CD4-positive, alpha-beta memory T cell (primary cell): ENCODE measurements around the gene KRTAP12-1. TPM values are rescaled to one million over a fixed set of nuclear protein-coding genes. Genes with fewer than 3 reads are reported as not detected.

Experiments used
- CTCF ChIA-PET: fragments of 350-600 bp; sonication (Branson Sonifier 250); formaldehyde crosslinking; loops from one replicate; lab custom pipeline; 2021; ENCODE audit warnings: inconsistent platforms; ENCODE audit not compliant: partially characterized antibody; lab: Charles Lee
- POLR2A ChIA-PET: fragments of 350-600 bp; sonication (Branson Sonifier 250); formaldehyde crosslinking; loops from one replicate; lab custom pipeline; 2021; ENCODE audit not compliant: partially characterized antibody; lab: Charles Lee
- DNase-seq, 5 donors: peaks; one replicate each; pipeline versions ENCODE4 v3.0.0 to v3.0.0-alpha.2; 2020 to 2022; ENCODE audit warnings: mixed read lengths in 1 of 5
- H3K27ac ChIP-seq: one replicate; pipeline ENCODE4 v1.7.0; 2013; ENCODE audit warnings: low read depth, low read length
- H3K27me3 ChIP-seq: 2 replicates; pipeline ENCODE4 v1.7.0; 2013; ENCODE audit warnings: mild to moderate bottlenecking, low read length, moderate library complexity; ENCODE audit not compliant: insufficient read depth
- H3K36me3 ChIP-seq: 2 replicates; pipeline ENCODE4 v1.7.0; 2013; ENCODE audit warnings: mild to moderate bottlenecking, low read length, moderate library complexity; ENCODE audit not compliant: insufficient read depth
- H3K4me1 ChIP-seq: 2 replicates; pipeline ENCODE4 v1.7.0; 2013; ENCODE audit warnings: mild to moderate bottlenecking, low read length, moderate library complexity; ENCODE audit not compliant: insufficient read depth
- H3K4me3 ChIP-seq, 2 donors: one replicate each; pipeline ENCODE4 v1.7.0; 2013; ENCODE audit warnings: low read length in 2 of 2, mild to moderate bottlenecking in 1 of 2
- H3K9me3 ChIP-seq, 2 donors: one replicate each; pipeline ENCODE4 v1.7.0; 2013; ENCODE audit warnings: low read length in 2 of 2, control low read depth in 1 of 2; ENCODE audit not compliant: control insufficient read depth in 1 of 2
- H3K27ac Mint-ChIP-seq, 7 donors: one replicate each; pipeline ENCODE4 v1.8.0; 2020 to 2021; ENCODE audit warnings: mixed read lengths in 7 of 7, mild to moderate bottlenecking in 6 of 7, inconsistent platforms in 3 of 7, moderate library complexity in 3 of 7
- H3K27me3 Mint-ChIP-seq, 2 donors: one replicate each; pipeline ENCODE4 v1.8.0; 2020 to 2021; ENCODE audit warnings: mixed read lengths in 2 of 2
- H3K36me3 Mint-ChIP-seq, 2 donors: one replicate each; pipeline ENCODE4 v1.8.0; 2020 to 2021; ENCODE audit warnings: mixed read lengths in 2 of 2, inconsistent platforms in 1 of 2, mild to moderate bottlenecking in 1 of 2
- H3K4me1 Mint-ChIP-seq, 4 donors: one replicate each; pipeline ENCODE4 v1.8.0; 2020 to 2021; ENCODE audit warnings: mixed read lengths in 4 of 4, mild to moderate bottlenecking in 1 of 4
- H3K4me3 Mint-ChIP-seq, 8 donors: one replicate each; pipeline ENCODE4 v1.8.0; 2020 to 2021; ENCODE audit warnings: mixed read lengths in 8 of 8, mild to moderate bottlenecking in 7 of 8, moderate library complexity in 6 of 8, inconsistent platforms in 3 of 8
- H3K9me3 Mint-ChIP-seq, 8 donors: one replicate each; pipeline ENCODE4 v1.8.0; 2020 to 2021; ENCODE audit warnings: mixed read lengths in 8 of 8, mild to moderate bottlenecking in 5 of 8, inconsistent platforms in 3 of 8, moderate library complexity in 1 of 8
- intact Hi-C: fragments of 100-400 bp; cut with micrococcal nuclease; formaldehyde crosslinking; loops from one replicate; pipeline ENCODE4 v1.15.1; 2023
- polyA plus RNA-seq, 2 donors: library from polyadenylated mRNA; unstranded; fragments of 300-500 nt; fragmentation: Illumina TruSeq; gene quantifications; one replicate each; pipeline ENCODE4 v1.2.3, GENCODE V29; 2021
- total RNA-seq, 2 experiments: library from RNA; stranded (reverse); gene quantifications; one replicate each; pipeline ENCODE4 v1.2.3, GENCODE V29; 2021

KRTAP12-1 gene
- total and polyA plus RNA-seq, 4 experiments from 2014 or later = not detected

GRCh38 chr21:44718571-44718970 lies 36.6 kb upstream of the KRTAP12-1 start:
- Histone ChIP-seq H3K9me3 (no peaks in the 10 kb centered on the region), H3K4me3 (no peak overlapping the region), H3K27me3 (peaks cover 22% of the 10 kb centered on the region), H3K4me1 (peaks cover 9% of the 10 kb centered on the region), H3K36me3 (no peaks in the 10 kb centered on the region), H3K27ac (no peak overlapping the region)
- ChIA-PET CTCF (no interaction called here), POLR2A (interaction anchor here (1.1 kb wide), 2 partner anchors 9 to 61 kb away, joined by 3 to 5 read pairs; partner anchors contain the start of gene KRTAP12-3)
- Mint-ChIP-seq H3K4me1 (peaks cover 10 to 25% (median 14%) of the 10 kb centered on the region in 4 donors), H3K27me3 (peaks cover 31 to 42% of the 10 kb centered on the region in 2 donors), H3K9me3 (peaks cover 0 to 7% (median 0%) of the 10 kb centered on the region in 8 donors), H3K4me3 (no peak overlapping the region), H3K27ac (no peak overlapping the region), H3K36me3 (no peaks in the 10 kb centered on the region)
- intact Hi-C loops = no loop called here
- no peak for DNase-seq

GRCh38 chr21:44718093-44718492 lies 36.1 kb upstream of the KRTAP12-1 start:
- Mint-ChIP-seq H3K4me1 (peaks cover 7 to 22% (median 12%) of the 10 kb centered on the region in 4 donors), H3K9me3 (peaks cover 0 to 7% (median 0%) of the 10 kb centered on the region in 8 donors), H3K4me3 (no peak overlapping the region), H3K27ac (no peak overlapping the region), H3K27me3 (peaks cover 32 to 42% of the 10 kb centered on the region in 2 donors), H3K36me3 (no peaks in the 10 kb centered on the region)
- DNase-seq = no peak
- Histone ChIP-seq H3K9me3 (no peaks in the 10 kb centered on the region), H3K4me3 (no peak overlapping the region), H3K4me1 (peaks cover 4% of the 10 kb centered on the region), H3K27ac (no peak overlapping the region), H3K27me3 (peaks cover 22% of the 10 kb centered on the region), H3K36me3 (no peaks in the 10 kb centered on the region)
- intact Hi-C loops = no loop called here
- ChIA-PET CTCF (no interaction called here), POLR2A (interaction anchor here (1.1 kb wide), 1 partner anchor 8 kb away, joined by 3 read pairs; no protein-coding TSS in a partner anchor)

DNA sequence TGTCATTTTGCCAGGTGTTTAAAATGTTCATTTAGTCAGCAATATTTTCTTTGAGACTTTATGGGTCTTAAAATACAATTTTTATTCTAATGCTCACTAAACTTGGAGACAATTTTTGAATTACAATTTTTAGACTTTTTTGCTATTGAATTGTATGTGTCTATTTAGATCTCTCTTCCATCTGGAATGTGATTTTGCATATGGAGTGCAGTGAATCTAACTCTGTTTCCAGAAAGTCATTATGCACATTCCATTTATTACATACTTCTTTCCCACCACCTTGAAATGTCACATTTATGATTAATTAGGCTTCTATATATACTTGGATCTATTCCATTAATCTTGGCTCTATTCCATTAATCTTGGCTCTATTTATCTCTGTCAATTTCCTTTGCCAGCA lies 35.0 kb upstream of the KRTAP12-1 start:
- Mint-ChIP-seq H3K36me3 (no peaks in the 10 kb centered on the region), H3K27me3 (peaks cover 29 to 44% of the 10 kb centered on the region in 2 donors), H3K9me3 (peaks cover 0 to 7% (median 0%) of the 10 kb centered on the region in 8 donors), H3K27ac (no peak overlapping the region), H3K4me3 (no peak overlapping the region), H3K4me1 (peaks cover 5 to 15% (median 7%) of the 10 kb centered on the region in 4 donors)
- no peaks in the 10 kb centered on the region for H3K9me3 ChIP-seq
- ChIA-PET POLR2A (no interaction called here), CTCF (no interaction called here)
- peaks cover 30% of the 10 kb centered on the region for H3K27me3 ChIP-seq
- intact Hi-C loops = no loop called here
- no peaks in the 10 kb centered on the region for H3K4me1 ChIP-seq
- H3K36me3 ChIP-seq = no peaks in the 10 kb centered on the region
- H3K27ac ChIP-seq = no peak overlapping the region
- H3K4me3 ChIP-seq = no peak overlapping the region
- DNase-seq = no peak

DNA sequence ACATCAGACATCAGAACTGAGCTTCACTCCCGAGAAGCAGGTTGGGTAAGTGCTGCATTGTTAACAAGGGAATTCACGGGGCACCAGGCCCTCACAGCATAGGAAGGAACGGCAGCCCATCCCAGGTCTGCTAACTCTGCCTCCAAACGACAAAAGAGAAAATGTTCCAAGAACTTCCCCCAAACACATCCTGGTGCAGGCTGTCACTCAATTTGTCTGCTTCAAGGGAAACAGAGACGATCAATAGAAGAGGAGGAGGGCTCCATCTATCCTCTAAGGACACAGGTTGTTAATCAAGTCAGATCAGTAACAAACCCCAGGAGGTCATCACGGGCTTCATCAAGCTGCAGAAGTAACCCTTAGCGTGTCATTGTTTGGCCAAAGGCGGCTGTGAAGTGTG lies 32.9 kb upstream of the KRTAP12-1 start:
- no peaks in the 10 kb centered on the region for H3K9me3 ChIP-seq
- Mint-ChIP-seq H3K9me3 (peaks cover 0 to 5% (median 0%) of the 10 kb centered on the region in 8 donors), H3K27me3 (peaks cover 36 to 50% of the 10 kb centered on the region in 2 donors), H3K36me3 (no peaks in the 10 kb centered on the region), H3K4me3 (peak overlapping the region in 2 of 8 donors; percentile 7 to 24), H3K27ac (no peak overlapping the region), H3K4me1 (peaks cover 15 to 32% (median 21%) of the 10 kb centered on the region in 4 donors)
- POLR2A ChIA-PET = no interaction called here
- intact Hi-C loops = no loop called here
- no peak overlapping the region for H3K4me3 ChIP-seq
- H3K27me3 ChIP-seq = peaks cover 37% of the 10 kb centered on the region
- no peak overlapping the region for H3K27ac ChIP-seq
- CTCF ChIA-PET = no interaction called here
- no peak for DNase-seq
- H3K36me3 ChIP-seq = no peaks in the 10 kb centered on the region
- peaks cover 19% of the 10 kb centered on the region for H3K4me1 ChIP-seq

DNA sequence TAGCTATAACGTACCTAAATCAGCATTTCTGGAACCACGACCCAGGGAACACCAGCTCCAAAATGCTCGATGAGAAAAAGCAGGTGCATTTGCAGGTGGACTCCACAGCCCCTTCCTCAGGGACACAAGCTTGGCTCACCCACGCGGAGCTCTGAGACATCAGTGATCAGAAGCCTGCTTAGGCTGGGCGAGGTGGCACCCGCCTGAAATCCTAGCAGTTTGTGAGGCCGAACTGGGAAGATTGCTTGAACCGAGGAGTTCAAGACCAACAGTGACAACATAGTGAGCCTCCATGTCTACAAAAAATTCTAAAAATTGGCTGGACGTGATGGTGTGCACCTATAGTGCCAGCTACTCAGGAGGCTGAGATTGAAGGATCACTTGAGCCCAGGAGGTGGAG lies 31.9 kb upstream of the KRTAP12-1 start:
- H3K27me3 Mint-ChIP-seq = peaks cover 42 to 58% of the 10 kb centered on the region in 2 donors
- peaks cover 20 to 43% (median 29%) of the 10 kb centered on the region in 4 donors for H3K4me1 Mint-ChIP-seq
- Histone ChIP-seq H3K27ac (no peak overlapping the region), H3K36me3 (no peaks in the 10 kb centered on the region), H3K4me3 (no peak overlapping the region), H3K27me3 (peaks cover 44% of the 10 kb centered on the region), H3K9me3 (no peaks in the 10 kb centered on the region), H3K4me1 (peaks cover 29% of the 10 kb centered on the region)
- H3K27ac Mint-ChIP-seq = no peak overlapping the region
- ChIA-PET CTCF (interaction anchor here (0.8 to 1.1 kb wide), 2 partner anchors 80 to 203 kb away, joined by 3 read pairs; no protein-coding TSS in a partner anchor), POLR2A (no interaction called here)
- H3K9me3 Mint-ChIP-seq = peaks cover 0 to 5% (median 0%) of the 10 kb centered on the region in 8 donors
- no peak for DNase-seq
- intact Hi-C loops = no loop called here
- no peak overlapping the region for H3K4me3 Mint-ChIP-seq
- H3K36me3 Mint-ChIP-seq = no peaks in the 10 kb centered on the region

DNA sequence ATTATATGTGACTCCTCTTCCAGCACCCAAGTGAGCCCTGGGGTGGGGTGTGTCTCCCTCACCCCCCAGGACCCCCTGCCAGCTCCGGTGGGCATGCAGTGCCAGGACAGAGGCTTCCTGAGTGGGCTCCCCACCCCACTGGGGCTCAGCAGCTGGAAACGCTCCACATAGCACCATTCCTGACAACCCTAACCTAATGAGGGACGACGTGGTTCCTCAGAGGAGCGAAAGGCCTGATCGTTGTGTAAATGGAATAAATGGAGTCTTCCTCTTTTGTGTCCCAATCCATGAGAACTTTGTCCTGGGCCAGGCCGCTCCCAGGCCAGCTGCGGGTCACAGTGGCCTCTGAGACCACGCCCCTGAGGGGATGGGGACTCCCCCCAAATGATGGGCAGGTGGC lies 31.2 kb upstream of the KRTAP12-1 start:
- Histone ChIP-seq H3K4me1 (peaks cover 36% of the 10 kb centered on the region), H3K4me3 (no peak overlapping the region), H3K9me3 (no peaks in the 10 kb centered on the region), H3K27me3 (peaks cover 51% of the 10 kb centered on the region), H3K36me3 (no peaks in the 10 kb centered on the region), H3K27ac (no peak overlapping the region)
- ChIA-PET POLR2A (no interaction called here), CTCF (interaction anchor here (1.1 kb wide), 1 partner anchor 202 kb away, joined by 3 read pairs; no protein-coding TSS in a partner anchor)
- Mint-ChIP-seq H3K4me1 (peaks cover 20 to 50% (median 34%) of the 10 kb centered on the region in 4 donors), H3K27ac (no peak overlapping the region), H3K36me3 (no peaks in the 10 kb centered on the region), H3K4me3 (no peak overlapping the region), H3K9me3 (peaks cover 0 to 5% (median under 1%) of the 10 kb centered on the region in 8 donors), H3K27me3 (peaks cover 48 to 55% of the 10 kb centered on the region in 2 donors)
- intact Hi-C loops = no loop called here
- DNase-seq = no peak

DNA sequence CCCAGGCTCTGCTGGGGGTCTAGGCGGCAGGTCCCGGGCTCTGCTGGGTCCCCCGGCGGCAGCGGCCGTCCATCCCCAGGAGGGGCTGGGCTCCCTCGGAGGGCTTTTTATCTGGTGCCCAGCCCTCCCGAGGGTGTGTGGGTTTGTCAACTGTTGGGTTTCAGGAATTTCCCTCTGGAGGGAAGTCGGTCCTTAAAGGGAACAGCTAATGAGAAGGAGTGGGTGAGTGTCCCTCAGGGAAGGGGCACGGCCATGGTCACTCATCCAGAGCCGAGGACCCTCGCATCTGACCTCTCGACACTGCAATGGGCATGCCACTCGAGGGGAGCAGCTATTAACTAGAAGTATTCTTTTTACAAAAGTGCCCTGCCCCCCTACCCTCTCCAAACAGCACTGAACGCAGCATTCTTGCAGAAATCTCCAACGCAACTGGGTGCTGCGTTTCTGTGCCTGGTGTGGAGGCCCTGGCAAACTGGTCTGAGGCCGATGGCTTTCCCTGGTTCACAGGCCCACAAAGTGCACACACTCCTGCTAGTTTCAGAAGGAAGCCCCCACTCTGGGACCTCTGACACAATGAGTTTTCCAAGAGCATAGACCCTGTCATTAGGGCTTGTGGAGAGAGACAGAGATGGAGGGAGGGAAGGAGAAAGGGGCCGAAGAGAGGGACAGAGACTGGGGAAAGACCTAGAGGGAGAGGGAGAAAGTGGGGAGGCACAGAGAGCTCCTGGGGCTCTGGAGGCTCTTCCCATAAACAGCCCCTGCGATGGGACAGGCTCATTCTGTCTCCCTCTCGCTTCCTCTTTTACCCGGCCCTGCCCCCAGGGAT lies 30.5 kb upstream of the KRTAP12-1 start:
- no peaks in the 10 kb centered on the region for H3K36me3 ChIP-seq
- no peak overlapping the region for H3K27ac Mint-ChIP-seq
- H3K4me3 Mint-ChIP-seq = no peak overlapping the region
- peaks cover 55 to 61% of the 10 kb centered on the region in 2 donors for H3K27me3 Mint-ChIP-seq
- intact Hi-C loops = no loop called here
- no peak overlapping the region for H3K4me3 ChIP-seq
- H3K9me3 ChIP-seq = no peaks in the 10 kb centered on the region
- ChIA-PET POLR2A (interaction anchor here (0.7 kb wide), 1 partner anchor 70 kb away, joined by 3 read pairs; no protein-coding TSS in a partner anchor), CTCF (interaction anchor here (0.7 kb wide), 1 partner anchor 165 kb away, joined by 3 read pairs; no protein-coding TSS in a partner anchor)
- H3K9me3 Mint-ChIP-seq = peaks cover 0 to 5% (median 2%) of the 10 kb centered on the region in 8 donors
- H3K27me3 ChIP-seq = peaks cover 55% of the 10 kb centered on the region
- H3K4me1 Mint-ChIP-seq = peaks cover 22 to 51% (median 37%) of the 10 kb centered on the region in 4 donors
- DNase-seq = no peak
- H3K4me1 ChIP-seq = peaks cover 38% of the 10 kb centered on the region
- H3K27ac ChIP-seq = no peak overlapping the region
- no peaks in the 10 kb centered on the region for H3K36me3 Mint-ChIP-seq
